SIG-M5 treated with dmso at 0.1 percent for 504 hours (cell line): ENCODE measurements around the gene ANTXR2.

Experiments used
- DNase-seq: peaks from one replicate; lab custom pipeline; 2025; ENCODE audit not compliant: unreplicated experiment; lab: John Stamatoyannopoulos, UW

ANTXR2 gene

DNA sequence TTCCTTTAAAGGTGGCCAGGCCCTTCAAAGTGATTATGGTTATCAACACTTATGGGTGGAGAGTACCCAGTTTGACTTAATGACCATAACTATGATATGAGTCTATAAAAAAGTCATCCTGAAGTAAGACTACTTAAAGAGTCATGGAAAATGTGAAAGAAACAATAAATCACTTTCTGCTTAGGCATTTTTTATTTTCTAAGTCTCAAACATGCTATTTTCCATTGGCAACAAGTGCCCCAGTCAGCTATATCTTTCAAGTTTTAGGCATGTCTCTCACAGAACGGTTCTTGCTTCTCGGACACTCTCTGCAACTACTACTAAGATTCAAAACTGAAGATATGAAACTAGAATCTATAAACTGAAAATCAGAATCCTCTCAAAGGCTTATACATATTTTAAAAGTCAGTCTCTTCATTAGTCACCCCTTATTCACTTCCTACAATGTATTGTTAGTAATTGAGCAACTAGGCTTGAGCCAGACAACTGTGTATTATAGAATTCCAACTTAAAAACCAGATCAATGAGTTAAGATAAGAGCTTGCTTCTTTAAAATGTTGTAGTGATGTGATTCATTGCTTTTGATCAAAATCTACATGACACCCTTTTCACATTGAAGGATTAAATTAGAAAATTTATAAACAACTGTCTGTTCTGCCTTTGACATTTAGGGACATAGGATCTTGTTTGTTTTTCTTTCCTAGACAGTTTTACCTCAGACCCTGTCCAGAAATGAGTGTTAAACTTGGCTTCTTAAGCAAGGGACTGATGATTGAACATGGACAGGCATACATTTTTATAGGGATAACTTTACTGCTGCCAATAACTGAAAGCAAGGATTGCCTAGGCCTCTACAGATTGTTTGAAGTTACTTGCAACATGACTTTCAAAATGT is 2.9 kb downstream of the ANTXR2 start:
- no peak for DNase-seq

DNA sequence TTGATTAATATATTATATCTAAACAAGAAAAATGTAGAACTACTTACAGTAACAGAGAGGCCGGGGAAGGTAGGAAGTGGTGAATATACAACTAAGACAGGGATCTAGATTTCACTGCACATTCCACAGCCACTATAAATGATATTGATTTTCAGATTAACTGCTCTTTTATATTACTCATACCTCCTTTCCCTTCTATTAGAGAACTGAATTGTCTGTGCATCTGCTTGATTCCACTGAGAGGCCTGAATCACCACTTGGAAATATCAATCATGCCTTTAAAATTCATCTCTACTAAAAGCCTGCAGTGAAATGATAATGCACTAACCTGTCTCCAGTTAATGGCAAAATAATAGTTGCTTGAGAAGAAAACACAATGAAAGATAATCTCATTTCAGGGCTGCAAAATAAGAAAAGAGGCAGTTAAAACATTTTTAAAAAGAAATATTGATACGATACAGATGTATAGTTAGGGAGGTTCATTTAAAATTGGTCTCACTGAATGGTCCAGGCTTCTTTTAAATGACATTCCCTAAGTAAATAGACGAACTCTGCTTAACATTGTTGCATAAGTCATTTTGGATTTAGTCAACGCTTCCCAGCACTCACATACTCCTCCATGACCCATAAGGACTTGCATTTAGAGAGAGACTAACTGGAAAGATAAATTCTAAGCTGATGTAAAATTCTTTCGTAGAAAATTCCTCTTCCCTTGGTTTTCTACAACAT is 3.8 kb downstream of the ANTXR2 start:
- no peak for DNase-seq

DNA sequence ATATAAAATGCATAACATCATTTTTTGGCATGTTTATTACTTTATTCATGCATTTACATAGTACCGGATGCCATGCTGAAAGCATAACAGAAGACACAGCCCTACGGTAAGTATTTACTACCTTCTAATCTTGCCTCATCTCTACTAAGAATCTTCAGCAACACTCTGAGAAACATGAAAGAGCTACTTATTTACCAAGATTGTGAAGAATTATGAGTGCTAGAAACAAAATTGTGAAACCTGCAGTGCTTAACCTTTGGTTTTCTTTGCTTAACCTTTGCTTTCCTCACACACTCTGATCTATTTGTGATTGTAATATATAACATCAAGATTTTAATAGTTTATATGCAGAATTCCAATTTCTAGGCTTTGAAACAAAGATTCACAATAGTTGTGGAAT is 7.4 kb downstream of the ANTXR2 start:
- DNase-seq, result no peak

DNA sequence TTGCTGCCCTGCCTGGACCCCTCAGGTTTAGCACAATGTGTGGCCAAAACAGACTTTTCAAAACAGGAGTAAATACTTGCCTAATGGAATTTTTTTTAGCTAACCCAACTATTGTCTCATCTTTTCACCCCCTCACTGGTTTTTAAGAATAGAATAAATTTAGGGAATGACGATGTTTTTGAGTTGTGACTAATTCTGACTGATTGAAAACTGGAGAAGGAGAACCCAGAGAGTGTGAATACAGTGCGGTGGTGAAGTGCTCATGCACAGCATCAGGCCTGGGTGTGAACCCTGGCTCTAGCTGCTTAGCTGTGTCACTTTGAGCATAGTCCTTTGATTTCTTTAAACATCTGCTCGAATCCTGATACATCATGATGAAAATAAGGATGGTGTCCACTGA is 10.5 kb downstream of the ANTXR2 start:
- no peak for DNase-seq

DNA sequence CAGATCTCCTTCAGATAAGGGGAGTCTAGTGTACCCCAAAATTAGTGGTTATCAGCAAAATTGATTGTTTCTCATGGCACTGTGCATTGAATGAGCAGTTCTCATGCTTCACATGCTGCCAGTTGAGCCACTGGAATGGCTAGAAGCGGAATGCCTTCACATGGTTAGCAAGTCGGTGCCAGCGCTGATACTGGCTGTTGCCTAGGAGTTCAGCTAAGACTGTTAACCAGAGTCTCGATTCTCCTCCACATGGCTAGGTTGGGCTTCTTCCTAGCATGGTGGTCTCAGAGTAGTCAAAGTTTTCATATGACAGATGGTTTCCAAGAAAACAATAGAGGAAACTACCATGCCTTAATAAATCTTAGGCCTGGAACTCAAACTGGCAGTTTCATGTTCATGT is 12.2 kb downstream of the ANTXR2 start:
- no peak for DNase-seq

DNA sequence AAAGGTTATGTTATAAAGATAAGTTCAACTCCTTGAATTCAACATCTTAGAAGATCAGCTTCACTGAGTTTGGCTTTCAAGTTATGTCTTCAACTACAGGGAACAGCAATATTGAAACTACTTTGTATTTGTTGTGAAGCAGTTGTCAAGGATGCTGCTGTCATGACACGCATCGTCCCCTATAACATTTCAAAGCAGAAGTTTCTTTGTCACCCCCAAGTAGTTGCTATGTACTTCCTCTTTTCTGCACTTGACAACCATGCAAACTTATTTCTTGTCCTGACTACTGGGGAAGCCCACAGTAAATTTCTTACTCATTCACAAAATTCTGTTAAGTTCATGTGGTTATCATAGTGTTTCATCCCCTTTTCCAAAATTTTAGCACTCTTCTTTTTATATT is 14.3 kb downstream of the ANTXR2 start:
- DNase-seq, result peak; percentile 97

DNA sequence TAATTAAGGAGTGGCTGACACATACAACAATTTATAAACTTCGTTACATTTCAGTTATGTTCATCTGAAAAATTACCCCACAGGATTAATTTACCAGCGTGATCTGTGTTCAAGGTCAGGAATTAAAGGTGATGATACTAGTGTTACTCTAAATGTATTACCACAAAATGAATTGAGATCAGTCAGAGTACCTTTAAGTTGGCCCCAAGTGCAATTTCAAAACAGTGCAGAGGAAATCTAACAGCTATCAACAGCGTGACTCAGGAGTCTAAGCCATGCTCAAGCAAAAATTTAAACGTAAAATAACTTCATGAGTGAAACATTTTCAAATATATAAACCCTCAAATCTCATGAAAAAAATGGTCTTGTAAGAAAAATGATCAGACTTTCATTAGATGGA is 18.7 kb downstream of the ANTXR2 start:
- DNase-seq, result no peak

DNA sequence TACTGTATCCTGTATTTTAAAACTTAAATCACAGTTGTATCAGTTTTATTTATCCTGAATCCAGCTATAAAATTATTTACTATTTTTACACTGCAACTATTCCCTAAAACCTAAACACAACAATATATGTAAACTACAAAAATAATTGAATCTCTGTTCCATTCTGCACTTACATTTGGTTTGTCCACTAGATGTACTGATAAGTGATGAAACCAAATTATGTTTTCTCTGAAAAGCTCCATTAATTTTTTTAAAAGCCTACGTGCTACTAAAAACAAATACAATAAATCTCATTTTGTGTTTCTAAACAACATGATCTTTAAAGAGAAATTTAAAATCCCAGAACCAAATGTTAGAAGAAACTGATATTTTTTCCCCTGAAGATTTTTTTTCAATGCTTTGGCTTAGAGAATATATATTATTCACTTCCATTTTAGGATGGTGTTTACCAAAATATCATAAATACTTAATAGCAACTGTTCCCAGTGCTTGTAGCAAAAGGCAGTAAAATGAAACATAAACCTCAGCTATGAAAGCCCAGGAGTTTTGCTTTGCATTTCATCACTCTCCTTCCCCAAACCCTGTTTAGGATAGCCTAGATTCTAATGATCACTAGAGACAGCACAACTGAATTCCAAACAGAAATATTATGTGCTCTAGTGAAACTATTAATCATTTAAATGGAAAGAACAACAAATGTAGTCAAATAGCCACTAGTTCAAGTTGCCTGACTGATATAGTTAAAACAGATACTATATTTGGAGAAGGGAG is 19.7 kb downstream of the ANTXR2 start:
- no peak for DNase-seq

DNA sequence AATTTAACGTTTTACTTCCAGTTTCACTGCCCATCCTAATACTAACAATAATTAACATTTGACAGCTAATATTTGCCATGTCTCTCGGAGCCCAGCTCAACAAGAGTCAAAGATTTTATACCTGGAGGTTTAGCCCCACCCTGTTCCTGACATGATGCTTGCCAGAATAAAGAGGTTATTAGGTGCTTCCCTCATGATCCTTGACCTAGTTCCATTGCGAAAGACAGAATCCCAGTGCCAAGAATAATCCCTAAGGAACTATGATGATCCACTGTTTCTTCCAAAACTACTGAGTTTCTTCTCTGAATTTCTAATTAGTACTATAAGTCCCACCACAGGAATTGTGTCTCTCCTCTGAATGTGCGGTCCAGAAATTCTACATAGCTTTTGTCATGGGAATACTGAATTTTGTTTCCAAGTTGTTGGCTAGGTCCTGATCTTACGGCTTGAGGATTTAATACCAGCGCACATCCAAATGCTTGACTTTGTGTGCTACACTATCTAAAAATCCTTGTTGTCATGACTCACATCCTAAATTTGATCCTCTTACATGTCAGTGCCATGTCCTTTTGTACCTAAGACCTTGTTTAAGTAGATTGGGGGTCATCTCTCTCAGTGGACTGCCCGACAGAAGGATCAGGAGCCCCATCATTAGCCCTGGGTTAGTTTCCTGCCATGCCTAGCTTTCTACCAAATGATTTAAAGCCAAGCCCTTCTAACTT is 23.1 kb downstream of the ANTXR2 start:
- DNase-seq, result no peak

DNA sequence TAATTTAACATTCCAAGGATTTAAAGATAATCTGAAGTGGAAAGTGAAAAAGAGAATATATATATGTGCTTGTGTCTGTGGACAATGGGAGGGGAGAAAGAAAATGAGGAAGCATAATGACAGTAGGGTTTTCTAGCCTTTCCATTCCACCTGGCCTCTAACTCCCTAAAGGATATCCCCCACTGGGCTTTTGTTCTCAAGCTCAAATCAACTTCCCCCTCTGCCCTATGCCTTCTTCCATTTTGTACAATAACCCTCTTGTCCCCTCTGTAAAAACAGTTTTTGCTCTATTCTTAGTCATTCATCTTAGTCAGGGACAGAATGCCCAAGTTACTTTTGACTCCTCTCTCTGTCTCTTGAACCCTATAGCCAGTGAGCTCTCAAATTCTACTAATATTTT is 23.6 kb downstream of the ANTXR2 start:
- peak; percentile 15 for DNase-seq

DNA sequence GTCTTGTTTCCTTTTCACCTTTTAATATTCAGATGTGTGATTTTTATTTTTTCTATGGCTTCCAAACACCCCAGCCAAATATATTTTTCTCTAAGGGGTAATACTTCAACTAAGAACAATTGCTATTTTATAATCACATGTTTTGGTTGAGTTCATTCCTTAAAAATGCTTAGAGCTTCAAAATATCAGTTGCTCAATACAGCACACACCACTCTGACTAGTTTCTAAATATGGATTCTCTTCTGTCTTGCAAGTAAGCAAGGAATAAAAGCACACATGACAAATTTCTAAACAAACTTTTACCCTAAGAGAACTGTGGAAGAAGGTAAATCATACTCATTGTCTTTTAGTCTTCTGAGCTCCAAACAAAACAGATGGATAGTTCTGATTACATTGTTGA is 27.2 kb downstream of the ANTXR2 start:
- no peak for DNase-seq

DNA sequence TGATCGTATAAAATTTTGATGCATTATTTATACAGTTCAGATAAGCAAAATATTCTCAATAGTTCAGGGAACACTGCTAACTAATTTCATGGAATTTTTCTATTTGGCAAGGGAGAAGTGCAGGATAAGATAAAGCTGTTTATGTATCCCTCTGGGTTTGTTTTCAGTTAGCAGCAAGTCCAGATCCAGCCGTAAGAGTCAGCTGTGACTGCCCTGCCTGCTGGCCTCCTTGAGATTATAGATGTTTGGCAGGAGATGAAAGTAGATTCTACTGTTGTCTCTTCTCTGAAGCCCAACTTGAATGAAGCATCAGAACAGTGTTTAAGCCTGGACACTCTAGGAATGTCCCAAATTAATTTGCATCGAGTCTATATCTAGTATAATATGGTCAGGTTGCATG is 29.5 kb downstream of the ANTXR2 start:
- DNase-seq, result no peak

DNA sequence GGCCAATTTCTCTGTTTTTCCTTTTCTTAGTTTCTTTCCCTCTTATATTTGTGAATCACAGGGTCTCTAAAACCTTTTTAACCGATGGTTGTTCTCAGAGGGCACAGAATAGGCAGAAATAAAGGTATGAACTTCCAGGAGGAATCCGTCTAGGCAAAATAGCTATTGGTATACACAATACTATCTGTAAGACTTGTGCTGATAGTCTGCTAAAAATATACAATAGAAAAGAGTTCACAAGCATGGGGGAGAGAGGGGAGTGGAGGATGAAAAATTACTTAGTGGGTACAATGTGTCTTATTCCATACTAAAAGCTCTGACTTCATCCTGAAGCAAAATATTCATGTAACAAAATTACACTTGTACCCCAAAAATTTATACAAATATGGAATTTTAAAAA is 30.2 kb downstream of the ANTXR2 start:
- DNase-seq, result no peak

DNA sequence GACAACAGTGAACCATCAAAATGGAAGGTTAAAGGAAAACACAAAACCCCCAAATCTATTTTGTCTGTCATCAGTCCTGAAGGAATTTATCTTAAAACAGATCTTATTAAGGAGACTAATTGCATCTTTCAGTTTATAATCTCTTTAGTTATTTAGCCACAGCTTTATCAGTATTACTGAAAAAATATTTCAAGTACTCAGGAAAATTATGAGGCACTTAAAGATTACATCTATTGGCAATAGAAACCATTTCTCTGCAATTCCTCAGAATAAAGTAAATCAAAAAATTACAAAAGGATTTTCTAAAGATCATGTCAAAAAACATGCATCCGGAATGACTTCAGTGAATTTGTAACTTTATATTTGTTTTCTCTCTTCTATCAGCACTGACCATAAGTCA is 35.2 kb downstream of the ANTXR2 start:
- DNase-seq, result no peak

DNA sequence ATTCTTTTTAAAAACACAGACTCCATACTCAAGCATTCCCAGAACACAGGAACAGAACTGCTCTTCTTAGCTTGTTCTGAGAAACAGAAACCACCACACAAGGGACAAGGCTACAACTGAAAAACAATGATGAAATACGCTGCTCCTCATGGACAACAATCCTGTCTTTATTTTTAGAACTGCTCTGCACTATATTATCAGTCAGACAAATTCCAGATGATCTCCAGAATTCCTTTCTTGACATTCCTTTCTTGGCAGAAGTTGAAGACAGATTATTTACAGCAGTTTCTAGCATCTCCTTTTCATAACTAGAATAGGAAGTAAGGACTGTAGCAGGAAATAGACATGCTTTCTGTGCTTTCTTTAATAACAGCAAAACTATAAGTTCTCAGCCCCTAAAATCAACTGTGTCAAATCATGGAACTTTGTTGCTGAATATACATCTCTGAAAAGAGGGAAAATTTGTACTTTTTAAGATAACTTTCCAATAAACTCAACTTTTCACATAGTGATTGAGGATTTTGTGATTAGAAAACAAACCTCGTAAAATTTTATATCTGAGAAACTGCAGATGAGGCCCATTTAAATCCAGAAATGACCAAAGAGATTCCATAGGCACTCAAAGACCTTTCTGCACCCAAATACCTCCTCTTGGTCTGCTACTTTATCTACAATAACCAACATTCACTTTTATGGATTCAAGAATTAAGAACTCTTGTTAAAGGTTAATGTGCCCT is 35.9 kb downstream of the ANTXR2 start:
- peak; percentile 20 for DNase-seq

DNA sequence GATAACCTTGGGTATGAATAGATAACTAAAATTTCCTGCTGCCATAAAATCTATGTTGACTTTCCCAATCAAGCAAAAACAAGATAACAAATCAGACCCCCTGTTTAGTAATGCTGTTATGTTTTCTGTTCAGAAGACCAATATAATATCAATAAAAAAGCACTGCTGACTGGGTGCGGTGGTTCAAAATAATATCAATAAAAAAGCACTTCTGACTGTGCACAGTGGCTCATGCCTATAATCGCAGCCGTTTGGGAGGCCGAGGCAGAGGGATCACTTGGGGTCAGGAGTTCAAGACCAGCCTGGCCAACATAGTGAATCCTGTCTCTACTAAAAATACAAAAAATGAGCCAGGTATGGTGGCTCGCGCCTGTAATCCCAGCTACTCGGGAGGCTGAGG is 36.7 kb downstream of the ANTXR2 start:
- DNase-seq, result no peak

DNA sequence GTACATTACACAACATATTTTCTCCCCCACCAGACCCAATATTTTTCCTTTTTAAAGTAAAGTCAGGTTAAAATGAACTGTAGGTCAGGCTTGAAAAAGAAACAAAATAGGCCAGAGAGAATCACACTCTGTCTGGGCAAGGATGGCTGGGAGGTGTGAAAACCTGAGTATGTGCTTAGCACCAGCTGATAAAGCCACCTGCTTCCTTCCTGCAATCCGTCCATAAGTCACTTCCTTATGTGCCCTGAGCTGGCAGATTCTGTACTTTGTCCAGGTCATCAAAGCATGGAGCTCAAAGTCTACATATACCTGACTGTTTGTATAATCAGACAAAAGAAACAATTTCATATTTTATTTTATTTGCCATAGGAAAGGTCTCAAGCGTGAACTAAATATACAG is 37.7 kb downstream of the ANTXR2 start:
- DNase-seq, result no peak

DNA sequence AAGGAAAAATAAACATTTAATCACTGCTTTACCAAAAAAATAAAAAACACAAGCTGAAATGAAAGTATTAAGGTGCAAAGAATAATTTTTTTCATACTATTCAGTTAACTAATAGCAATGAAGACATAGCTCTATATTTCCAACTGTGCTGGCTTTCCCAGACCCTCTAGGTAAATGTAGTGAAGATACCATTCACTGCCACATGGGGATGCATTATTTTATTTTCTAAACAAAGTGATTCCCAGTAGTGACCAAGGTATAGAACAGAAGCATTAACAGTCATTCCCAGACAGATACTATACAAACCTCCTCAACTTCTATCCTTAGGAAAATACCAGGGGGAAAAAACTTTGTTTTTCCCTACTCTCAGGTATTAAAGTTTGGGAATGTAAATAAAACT is 39.4 kb downstream of the ANTXR2 start:
- no peak for DNase-seq

DNA sequence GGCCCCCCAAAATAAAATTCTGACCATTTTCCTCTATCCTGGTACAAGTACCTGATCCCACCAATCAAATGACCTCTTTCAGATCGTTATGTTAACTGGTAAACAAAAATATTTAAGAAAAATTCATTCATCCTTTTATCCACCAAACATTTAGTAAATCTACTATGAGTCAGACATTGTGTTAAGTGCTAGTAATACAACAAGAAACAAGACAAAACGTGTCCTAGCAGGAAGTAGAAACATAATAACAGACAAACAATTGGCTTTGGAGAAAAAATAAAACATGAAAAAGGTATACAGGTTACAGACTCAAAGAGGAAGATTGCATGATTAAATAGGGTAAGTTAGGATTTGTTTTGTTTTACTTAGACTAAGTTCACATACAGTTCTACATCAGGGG is 43.7 kb downstream of the ANTXR2 start:
- no peak for DNase-seq

DNA sequence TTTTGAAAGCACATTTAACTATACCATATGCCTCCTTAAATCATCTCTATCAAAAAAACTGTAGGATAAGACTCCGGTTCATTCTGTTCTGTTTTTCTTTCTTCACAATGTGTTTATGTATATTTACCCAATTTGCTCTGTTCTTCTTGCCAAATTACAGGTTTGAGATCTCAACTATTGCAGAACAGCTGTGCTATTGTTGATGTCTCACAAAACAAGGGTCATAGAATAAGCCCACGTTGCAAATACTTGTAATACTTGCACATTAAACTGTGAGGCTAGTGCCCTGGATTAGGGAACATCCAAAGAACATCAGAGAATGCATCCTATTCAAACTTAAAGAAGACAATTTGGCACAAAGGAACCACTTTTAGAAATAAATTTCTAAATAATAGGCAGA is 45.4 kb downstream of the ANTXR2 start:
- no peak for DNase-seq
